PFSK-1 (cell line): Measurements from ENCODE around the gene CLCN6.

Experiments used
- POLR2AphosphoS5 ChIP-seq: IDR thresholded peaks from 2 replicates; pipeline ENCODE4 v1.6.1; 2012; ENCODE audit warnings: low read depth, mild to moderate bottlenecking, control low read depth, low read length, moderate library complexity
- SIN3A ChIP-seq: IDR thresholded peaks from 2 replicates; pipeline ENCODE4 v1.6.1; 2012; ENCODE audit warnings: mild to moderate bottlenecking, low read length, moderate library complexity, borderline replicate concordance; ENCODE audit not compliant: insufficient read depth
- TAF1 ChIP-seq: IDR thresholded peaks from 2 replicates; pipeline ENCODE4 v1.6.1; 2012; ENCODE audit warnings: low read length, control low read depth, borderline replicate concordance; ENCODE audit not compliant: insufficient read depth

GRCh38 chr1:11858613-11858967, 52.6 kb downstream of the CLCN6 start, which contains the start of gene NPPB:
- TF ChIP-seq SIN3A (no peak), POLR2AphosphoS5 (no peak), TAF1 (no peak)
